Measurements from ENCODE around the gene RARRES1. TPM values are rescaled to one million over a fixed set of nuclear protein-coding genes. Genes with fewer than 3 reads are reported as not detected.
A peak's percentile ranks its signal among the peaks of the same experiment; 100 is the strongest.

RARRES1 gene
- total RNA-seq, 1 donor from 2014 or later: 0.95 TPM

- no peak for DNase-seq (ENCODE audit: low spot score)
- Mint-ChIP-seq H3K36me3 (ENCODE audit: low read depth) (peaks cover under 1% of the 10 kb centered on the region), H3K4me1 (ENCODE audit: low read depth) (peaks cover 40% of the 10 kb centered on the region), H3K4me3 (ENCODE audit: unreplicated experiment) (peak overlapping the region; percentile 25), H3K27me3 (ENCODE audit: low read depth) (no peaks in the 10 kb centered on the region), H3K9me3 (ENCODE audit: low read depth) (no peaks in the 10 kb centered on the region), H3K27ac (ENCODE audit: unreplicated experiment) (no peak overlapping the region)
- TF ChIP-seq, protein P1, sequence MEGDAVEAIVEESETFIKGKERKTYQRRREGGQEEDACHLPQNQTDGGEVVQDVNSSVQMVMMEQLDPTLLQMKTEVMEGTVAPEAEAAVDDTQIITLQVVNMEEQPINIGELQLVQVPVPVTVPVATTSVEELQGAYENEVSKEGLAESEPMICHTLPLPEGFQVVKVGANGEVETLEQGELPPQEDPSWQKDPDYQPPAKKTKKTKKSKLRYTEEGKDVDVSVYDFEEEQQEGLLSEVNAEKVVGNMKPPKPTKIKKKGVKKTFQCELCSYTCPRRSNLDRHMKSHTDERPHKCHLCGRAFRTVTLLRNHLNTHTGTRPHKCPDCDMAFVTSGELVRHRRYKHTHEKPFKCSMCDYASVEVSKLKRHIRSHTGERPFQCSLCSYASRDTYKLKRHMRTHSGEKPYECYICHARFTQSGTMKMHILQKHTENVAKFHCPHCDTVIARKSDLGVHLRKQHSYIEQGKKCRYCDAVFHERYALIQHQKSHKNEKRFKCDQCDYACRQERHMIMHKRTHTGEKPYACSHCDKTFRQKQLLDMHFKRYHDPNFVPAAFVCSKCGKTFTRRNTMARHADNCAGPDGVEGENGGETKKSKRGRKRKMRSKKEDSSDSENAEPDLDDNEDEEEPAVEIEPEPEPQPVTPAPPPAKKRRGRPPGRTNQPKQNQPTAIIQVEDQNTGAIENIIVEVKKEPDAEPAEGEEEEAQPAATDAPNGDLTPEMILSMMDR (IDR thresholded peaks at IDR 0.05): peak; percentile 43
Observed at GRCh38 chr3:158728061-158728377, 4.2 kb downstream of the RARRES1 start.

DNA sequence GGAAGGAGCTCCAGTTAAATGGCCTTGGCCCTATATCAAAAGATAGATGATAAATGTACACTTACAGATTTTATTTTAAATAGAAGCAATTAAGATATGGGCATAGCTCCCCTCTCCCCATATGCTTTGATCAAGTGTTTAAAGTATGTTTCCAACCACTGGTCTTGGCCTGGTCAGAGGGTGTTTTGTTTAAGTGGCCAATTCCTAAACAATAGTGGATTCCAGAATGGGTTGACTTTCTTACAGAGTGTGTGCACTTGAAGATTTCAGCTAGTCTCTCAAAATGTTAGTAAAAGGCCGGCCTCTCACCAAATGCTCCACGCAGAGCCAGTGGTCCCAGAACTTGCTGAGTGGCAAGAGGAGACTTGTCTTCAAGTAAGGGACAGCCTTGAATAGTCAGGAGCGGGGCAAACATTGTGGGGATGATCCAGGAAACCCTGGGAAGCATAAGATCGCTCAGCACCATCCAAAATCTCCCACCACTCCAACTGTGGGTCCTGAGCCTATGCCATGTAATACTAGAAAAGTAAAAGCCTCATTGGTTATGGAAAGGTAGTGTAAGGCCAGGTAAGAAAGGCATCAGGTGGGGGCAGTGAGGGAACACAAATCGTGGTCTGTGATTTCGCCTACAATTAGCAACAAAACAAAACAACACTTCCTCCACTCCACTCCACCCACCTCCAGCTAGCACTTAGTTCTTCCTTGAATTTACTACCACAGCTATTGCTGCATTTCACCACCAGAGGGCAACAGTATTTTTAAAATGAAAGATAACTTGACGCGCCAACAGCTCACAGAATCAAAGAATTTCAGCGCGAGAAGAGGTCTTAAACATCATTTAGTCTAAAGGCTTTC is 4.8 kb downstream of the RARRES1 start:
- H3K4me1 Mint-ChIP-seq (ENCODE audit: low read depth): peaks cover 44% of the 10 kb centered on the region
- peaks cover 4% of the 10 kb centered on the region for H3K36me3 Mint-ChIP-seq (ENCODE audit: low read depth)
- H3K4me3 Mint-ChIP-seq (ENCODE audit: unreplicated experiment): peak overlapping the region; percentile 25
- no peaks in the 10 kb centered on the region for H3K9me3 Mint-ChIP-seq (ENCODE audit: low read depth)
- H3K27ac Mint-ChIP-seq (ENCODE audit: unreplicated experiment): no peak overlapping the region
- TF ChIP-seq, protein P1 (IDR thresholded peaks at IDR 0.05): peak; percentile 88
- no peak for DNase-seq (ENCODE audit: low spot score)
- no peaks in the 10 kb centered on the region for H3K27me3 Mint-ChIP-seq (ENCODE audit: low read depth)

- H3K9me3 Mint-ChIP-seq (ENCODE audit: low read depth): no peaks in the 10 kb centered on the region
- H3K4me3 Mint-ChIP-seq (ENCODE audit: unreplicated experiment): no peak overlapping the region
- TF ChIP-seq, protein P1 (IDR thresholded peaks at IDR 0.05): peak; percentile 15
- no peaks in the 10 kb centered on the region for H3K27me3 Mint-ChIP-seq (ENCODE audit: low read depth)
- H3K36me3 Mint-ChIP-seq (ENCODE audit: low read depth): peaks cover 4% of the 10 kb centered on the region
- no peak for DNase-seq (ENCODE audit: low spot score)
- peaks cover 39% of the 10 kb centered on the region for H3K4me1 Mint-ChIP-seq (ENCODE audit: low read depth)
- peak overlapping the region; percentile 69 for H3K27ac Mint-ChIP-seq (ENCODE audit: unreplicated experiment)
Observed at GRCh38 chr3:158725348-158726011, 6.8 kb downstream of the RARRES1 start.

GRCh38 chr3:158723991-158724390 is 8.3 kb downstream of the RARRES1 start:
- no peaks in the 10 kb centered on the region for H3K27me3 Mint-ChIP-seq (ENCODE audit: low read depth)
- H3K36me3 Mint-ChIP-seq (ENCODE audit: low read depth): peaks cover 4% of the 10 kb centered on the region
- no peak for DNase-seq (ENCODE audit: low spot score)
- TF ChIP-seq, protein P1 (IDR thresholded peaks at IDR 0.05): no peak
- no peaks in the 10 kb centered on the region for H3K9me3 Mint-ChIP-seq (ENCODE audit: low read depth)
- peaks cover 42% of the 10 kb centered on the region for H3K4me1 Mint-ChIP-seq (ENCODE audit: low read depth)
- no peak overlapping the region for H3K4me3 Mint-ChIP-seq (ENCODE audit: unreplicated experiment)
- H3K27ac Mint-ChIP-seq (ENCODE audit: unreplicated experiment): peak overlapping the region; percentile 97

DNA sequence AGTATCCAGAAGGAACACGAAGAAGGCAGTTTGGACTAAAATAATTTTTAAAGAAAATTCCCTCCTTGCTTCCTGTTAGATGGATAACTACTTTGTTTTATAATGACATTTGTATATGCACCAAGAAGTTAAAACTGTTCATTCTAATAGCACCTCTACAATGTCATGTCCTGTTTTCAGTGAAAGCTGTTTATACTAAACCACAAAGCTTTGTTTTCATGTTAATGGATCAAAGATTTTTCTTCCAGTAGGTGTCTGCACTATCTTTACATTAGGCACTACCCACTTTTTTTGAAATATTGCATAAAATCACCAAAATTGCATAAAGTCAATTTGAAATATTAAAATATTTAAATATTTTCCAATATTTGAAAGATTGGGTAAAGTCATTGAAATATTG is 10.1 kb downstream of the RARRES1 start:
- DNase-seq (ENCODE audit: low spot score): no peak
- Mint-ChIP-seq H3K27ac (ENCODE audit: unreplicated experiment) (no peak overlapping the region), H3K4me3 (ENCODE audit: unreplicated experiment) (no peak overlapping the region), H3K27me3 (ENCODE audit: low read depth) (no peaks in the 10 kb centered on the region), H3K36me3 (ENCODE audit: low read depth) (peaks cover 4% of the 10 kb centered on the region), H3K9me3 (ENCODE audit: low read depth) (no peaks in the 10 kb centered on the region), H3K4me1 (ENCODE audit: low read depth) (peaks cover 55% of the 10 kb centered on the region)
- TF ChIP-seq, protein P1 (IDR thresholded peaks at IDR 0.05): no peak

Data from chondrocyte (in vitro differentiated cells).